Globus pallidus (tissue), 1 donor: ENCODE measurements around the gene XKR7.
"Not testable (repeated sequence)": the region's sequence is repeated elsewhere in the genome, so short reads cannot be mapped to it uniquely, and the experiment has no call there.

Experiments used
- DNase-seq: peaks from one replicate; pipeline ENCODE4 v3.0.0-alpha.2; 2015; ENCODE audit warnings: low spot score

XKR7 gene, protein sequence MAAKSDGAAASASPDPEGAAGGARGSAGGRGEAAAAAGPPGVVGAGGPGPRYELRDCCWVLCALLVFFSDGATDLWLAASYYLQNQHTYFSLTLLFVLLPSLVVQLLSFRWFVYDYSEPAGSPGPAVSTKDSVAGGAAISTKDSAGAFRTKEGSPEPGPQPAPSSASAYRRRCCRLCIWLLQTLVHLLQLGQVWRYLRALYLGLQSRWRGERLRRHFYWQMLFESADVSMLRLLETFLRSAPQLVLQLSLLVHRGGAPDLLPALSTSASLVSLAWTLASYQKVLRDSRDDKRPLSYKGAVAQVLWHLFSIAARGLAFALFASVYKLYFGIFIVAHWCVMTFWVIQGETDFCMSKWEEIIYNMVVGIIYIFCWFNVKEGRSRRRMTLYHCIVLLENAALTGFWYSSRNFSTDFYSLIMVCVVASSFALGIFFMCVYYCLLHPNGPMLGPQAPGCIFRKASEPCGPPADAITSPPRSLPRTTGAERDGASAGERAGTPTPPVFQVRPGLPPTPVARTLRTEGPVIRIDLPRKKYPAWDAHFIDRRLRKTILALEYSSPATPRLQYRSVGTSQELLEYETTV

DNA sequence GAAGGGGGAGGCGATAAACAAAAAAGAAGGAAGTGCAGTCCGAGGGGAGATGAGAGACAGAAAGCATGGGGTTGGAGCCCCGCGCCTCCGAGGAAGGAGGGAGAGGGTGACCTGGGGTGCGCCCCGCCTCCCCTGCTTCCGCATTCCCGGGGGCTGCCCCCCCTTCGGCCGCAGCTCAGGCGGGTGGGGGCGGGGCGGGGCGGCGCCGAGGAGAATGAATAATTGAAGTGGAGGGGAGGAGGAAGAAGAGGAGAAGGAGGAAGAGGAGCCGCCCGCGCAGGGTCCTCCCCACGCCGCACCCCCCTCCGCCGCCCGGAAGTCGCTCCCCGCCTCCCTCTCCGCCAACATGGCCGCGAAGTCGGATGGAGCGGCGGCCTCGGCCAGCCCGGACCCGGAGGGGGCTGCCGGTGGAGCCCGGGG lies at the start of gene XKR7:
XKR7 (plus strand) TSS at position 322 of the 420 bp plus-strand sequence; CDS start at position 347, 25 bp downstream.
- no peak for DNase-seq

DNA sequence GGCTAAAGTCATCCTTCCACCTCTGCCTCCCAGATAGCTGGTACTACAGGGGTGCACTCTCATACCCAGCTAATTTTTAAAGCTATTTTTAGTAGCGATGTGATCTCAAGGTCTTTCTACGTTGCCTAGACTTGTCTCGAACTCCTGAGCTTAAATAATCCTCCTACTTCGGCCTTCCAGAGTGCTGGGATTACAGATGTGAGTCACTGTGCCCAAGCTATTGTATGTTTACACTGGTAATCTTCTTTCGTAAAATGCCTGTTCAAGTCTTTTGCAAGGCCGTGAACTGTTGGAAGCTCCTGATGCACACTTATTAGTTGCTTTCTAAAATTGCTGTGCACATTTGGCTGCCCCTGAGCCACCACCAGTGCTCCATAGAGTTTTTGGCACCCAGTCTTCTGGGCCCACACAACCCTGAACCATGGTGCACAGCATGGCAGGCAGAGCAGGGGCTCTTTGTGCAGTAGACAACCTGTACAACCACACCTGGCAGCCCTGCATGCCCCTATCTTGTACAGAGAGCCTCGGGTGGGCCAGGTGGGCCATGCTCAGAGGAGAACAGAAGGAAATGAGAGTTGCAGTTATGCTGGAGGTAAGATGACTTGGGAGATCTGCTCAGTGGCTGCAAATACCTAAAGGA lies 49.4 kb upstream of the XKR7 start:
- no peak for DNase-seq

DNA sequence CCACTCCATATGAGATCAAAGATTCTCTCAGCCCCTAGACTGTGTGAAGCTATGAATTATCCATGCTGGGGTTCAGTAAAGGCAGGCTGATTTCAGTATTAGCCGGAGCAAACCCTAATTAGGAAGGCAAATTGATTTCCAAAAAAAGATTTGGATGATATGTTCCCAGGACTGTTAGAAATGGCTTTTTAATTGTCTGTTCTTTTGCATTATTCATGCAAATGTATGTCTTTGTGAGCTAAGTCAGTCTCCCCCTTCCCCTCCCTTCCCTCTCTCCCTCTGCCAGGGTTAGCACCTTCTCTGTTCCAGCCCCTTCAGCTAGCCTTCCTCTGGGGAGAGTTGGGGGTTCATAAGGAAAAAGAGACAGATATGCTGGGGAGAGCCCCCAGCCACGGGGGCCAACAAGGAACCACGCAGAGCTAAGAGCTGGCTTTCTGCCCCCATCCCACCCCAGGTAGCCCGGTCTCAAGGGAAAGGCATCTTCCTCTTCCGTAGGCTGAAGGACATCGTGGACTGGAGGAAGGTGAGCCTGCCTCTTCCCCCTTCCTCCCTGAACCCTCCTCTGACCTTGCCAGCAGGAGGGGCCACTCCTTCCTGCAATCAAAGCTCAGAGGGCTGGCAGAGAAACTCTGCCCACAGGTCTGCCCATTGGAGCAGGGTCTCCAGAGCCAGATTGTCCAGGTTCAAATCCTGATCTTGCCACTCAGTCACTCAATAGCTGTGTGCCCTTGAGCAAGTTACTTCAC lies 48.4 kb upstream of the XKR7 start:
- no peak for DNase-seq

- no peak for DNase-seq
These were observed 47.6 kb upstream of the XKR7 start for GRCh38 chr20:31920275-31920855.

- DNase-seq, result not testable (repeated sequence)
These were observed 46.5 kb upstream of the XKR7 start for GRCh38 chr20:31921480-31921879.

DNA sequence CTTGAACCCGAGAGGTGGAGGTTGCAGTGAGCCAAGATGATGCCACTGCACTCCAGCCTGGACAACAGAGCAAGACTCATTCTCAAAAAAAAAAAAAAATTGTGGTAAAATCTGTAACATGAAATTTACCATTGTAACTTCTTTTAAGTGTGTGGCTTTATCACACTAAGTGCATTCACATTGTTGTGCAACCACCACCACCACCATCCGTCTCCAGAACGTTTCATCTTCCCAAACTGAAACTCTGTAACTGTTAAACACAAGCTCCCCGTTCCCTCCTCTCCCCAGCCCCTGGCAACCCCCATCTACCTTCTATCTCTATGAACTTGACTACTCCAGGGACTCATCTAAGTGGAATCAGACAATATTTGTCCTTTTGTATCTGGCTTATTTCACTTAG lies 45.8 kb upstream of the XKR7 start:
- no peak for DNase-seq

DNA sequence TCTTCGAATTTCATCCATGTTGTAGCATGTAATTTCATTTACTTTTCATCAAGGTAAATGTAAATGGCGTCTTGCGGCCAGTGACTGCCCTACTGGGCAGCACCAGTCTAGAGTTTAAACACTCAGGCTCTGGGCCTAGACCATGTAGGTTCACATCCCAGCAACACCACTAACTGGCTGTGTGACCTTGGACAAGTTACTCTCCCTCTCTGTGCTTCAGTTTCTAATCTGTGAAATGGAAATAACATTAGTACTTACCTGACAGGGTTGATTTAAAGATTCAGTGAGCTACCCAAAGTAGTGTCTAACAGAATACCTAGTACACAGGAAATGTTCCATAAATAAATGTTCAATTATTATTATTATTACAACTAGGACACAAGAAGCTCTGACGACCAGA lies 45.4 kb upstream of the XKR7 start:
- DNase-seq, result no peak

- no peak for DNase-seq
These were observed 44.3 kb upstream of the XKR7 start for GRCh38 chr20:31923388-31924331.

- no peak for DNase-seq
These were observed 43.4 kb upstream of the XKR7 start for GRCh38 chr20:31924561-31924960.

GRCh38 chr20:31925631-31926030 lies 42.3 kb upstream of the XKR7 start:
- no peak for DNase-seq

DNA sequence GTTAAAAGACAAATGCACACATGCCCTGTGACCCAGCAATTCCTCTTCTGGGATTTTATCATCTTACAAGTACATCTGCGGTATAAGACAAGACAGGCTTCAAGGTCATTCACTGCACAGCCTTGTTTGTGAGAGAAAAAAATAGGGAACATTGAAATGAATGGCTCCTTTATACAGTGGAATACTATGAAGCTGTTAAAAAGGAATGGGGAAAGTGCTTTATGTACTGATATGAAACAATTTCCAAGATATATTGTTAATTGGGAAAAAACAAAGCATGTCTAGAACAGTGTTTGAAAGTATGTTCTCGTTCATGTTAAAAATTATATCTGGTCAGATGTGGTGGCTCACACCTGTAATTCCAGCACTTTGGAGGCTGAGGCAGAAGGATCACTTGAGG lies 41.5 kb upstream of the XKR7 start:
- DNase-seq, result no peak

DNA sequence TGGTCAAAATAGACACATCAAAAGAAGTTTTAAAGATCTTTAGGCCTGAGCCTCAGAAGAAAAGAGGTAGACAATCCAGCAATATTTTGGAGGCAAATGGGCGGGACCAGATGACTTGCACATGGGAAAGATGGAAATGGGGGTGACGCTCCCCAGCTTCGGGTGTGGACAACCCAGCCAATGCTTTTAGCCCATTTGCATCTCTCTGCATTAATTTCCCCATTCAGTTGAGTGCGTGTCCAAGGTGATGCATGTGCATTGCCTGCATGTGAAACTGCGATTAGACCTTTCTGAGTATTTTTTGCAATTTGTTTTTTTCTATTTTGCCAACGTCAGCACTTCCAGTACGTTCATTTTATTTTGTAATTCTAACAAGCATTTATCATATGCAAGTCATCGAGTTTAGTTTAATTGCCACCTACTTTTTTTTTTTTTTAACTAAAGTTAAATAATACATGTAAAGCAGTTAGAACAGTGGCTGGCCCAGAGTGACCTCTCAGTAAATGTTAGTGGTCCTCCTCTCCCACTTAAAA lies 40.3 kb upstream of the XKR7 start:
- no peak for DNase-seq

- not testable (repeated sequence) for DNase-seq
These were observed 38.3 kb upstream of the XKR7 start for GRCh38 chr20:31929631-31930030.

GRCh38 chr20:31930779-31931178 lies 37.2 kb upstream of the XKR7 start:
- no peak for DNase-seq

DNA sequence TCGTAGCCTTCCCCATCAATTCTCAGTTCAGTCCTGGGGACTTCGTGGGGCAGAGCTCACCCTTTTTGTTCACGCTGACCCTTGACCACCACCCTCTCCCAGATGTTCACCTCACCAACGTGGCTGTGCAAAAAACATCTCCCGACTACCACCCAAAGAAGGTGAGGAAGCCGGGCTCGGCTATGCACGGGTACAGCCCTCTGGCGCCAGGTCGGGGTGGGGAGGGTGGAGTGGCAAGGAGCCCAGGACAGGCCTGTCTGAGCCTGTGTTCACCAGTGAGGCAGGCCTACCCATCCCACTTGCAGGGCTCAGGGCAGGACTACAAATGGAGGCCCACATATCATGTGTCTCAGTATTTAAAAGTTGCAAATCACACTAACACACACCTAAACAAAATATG lies 34.3 kb upstream of the XKR7 start:
- DNase-seq, result no peak

- DNase-seq, result no peak
These were observed 33.5 kb upstream of the XKR7 start for GRCh38 chr20:31934491-31934890.

DNA sequence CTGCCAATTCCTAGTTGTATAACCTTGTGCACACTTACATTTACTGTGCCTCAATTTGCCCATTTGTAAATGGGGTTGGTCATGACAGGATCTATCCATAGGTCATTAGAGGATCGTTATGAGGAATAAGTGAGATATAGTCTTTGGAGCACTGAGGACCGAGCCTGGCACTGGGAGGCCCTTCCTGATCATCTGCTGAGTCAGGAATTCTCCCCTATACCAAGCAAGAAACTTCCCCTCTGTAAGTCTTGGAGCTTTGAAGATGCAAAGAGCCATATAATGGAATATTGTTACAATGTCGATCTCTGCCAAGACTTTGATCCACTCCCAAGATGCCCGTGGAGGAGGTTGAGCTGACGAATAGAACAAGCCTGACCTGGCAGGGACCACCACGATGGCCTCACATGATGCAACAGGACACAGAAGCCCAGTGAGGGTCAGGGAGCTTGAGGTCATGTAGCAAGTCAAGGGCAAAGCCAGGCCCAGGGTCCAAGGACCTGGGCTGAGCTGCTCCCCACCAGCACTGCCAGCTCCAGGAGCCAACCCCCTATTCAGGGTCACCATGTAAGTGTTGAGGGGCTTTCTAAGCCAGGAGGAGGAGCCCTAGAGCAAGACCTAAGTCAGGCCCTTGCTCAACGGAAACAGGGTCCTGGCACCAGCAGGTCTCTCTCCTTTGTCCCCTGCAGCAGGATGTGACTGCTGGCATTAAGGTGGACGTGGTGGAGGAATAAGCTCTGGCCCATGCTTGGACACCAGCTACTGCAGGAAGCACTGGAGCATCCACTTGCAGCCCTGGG lies 32.8 kb upstream of the XKR7 start:
- DNase-seq, result no peak

GRCh38 chr20:31936420-31936819 lies 31.5 kb upstream of the XKR7 start:
- DNase-seq, result no peak

GRCh38 chr20:31937820-31938219 lies 30.1 kb upstream of the XKR7 start:
- DNase-seq, result no peak

DNA sequence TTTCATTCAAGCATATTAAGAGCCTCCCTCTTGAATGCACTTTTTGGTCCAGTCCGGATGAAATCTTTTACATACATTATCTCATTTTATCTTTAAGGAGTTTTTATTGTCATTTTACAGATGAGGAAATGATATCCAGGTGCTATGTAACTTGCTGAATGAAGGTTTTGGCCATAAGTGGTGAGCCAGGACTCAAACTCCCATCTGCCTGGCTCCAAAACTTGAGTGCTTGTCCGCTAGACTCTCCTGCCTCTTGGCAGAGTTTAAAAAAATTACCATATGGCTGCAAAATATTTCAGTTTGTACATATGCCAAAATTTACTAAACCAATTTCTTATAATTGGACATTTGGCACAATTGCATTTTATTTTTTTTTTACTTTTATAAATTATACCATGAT lies 28.3 kb upstream of the XKR7 start:
- no peak for DNase-seq
